Right ventricle myocardium inferior (tissue), 1 donor: Measurements from ENCODE around the gene NKX1-1. TPM values are rescaled to one million over a fixed set of nuclear protein-coding genes. Genes with fewer than 3 reads are reported as not detected.

Experiments
- ATAC-seq: fragments of 200-7000 bp; cut with Tn5 transposase; one replicate; pipeline ENCODE4 v1.9.1; 2020; ENCODE audit warnings: mild to moderate bottlenecking, moderate library complexity
- DNase-seq: peaks from one replicate; pipeline ENCODE4 v3.0.0; 2021; ENCODE audit errors: missing footprints
- intact Hi-C: fragments of 100-400 bp; cut with DNase I; formaldehyde crosslinking; loops from one replicate; pipeline ENCODE4 v1.11.0; 2022
- total RNA-seq: library from RNA; stranded (reverse); fragmentation: NEBNext Ultra II Directional; extraction: Animal tissue kit (Norgen Biotek cat#: 25700); gene quantifications from one replicate; pipeline ENCODE4 v1.2.1, GENCODE V29; 2021
- donor health status: DM: no; HTN: yes; CAD: no; lungs with severe emphysema.

Gene NKX1-1
- total RNA-seq, 1 donor from 2014 or later = not detected

DNA sequence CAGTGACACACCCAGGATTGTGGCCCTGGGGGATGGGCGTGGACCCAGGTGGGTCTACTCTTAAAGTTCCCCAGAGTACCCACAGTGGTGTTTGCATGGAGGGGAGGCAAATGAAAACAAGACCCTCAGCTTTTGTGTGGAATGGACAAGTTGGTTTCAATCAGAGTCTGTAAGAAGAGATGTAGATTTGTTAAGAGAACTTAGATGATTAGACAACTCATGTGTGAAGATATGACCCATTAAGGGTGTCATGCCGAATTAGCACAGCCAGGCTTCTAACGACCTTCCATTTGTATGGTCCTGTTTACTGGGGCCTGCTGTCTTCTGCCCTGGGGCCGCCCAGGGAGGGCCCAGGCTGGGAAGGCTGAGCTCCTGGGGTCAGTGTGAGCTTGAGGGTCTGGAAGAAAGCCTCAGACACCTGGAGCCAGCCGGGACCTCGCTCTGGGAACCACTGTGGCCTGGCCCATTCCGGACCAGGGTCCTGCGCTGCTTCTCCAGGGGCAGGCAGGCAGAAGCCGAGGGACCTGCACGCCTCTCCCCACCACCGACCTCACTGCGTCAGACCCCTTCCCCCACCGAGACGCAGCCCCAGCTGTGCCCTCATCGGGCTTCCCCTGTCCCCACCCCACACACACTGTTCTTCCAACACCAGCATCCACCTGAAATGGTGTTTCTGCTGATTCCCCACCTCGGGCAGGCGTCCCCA lies 38.9 kb downstream of the NKX1-1 start:
- intact Hi-C loops = no loop called here
- DNase-seq (peak; percentile 45), ATAC-seq (no peak)

DNA sequence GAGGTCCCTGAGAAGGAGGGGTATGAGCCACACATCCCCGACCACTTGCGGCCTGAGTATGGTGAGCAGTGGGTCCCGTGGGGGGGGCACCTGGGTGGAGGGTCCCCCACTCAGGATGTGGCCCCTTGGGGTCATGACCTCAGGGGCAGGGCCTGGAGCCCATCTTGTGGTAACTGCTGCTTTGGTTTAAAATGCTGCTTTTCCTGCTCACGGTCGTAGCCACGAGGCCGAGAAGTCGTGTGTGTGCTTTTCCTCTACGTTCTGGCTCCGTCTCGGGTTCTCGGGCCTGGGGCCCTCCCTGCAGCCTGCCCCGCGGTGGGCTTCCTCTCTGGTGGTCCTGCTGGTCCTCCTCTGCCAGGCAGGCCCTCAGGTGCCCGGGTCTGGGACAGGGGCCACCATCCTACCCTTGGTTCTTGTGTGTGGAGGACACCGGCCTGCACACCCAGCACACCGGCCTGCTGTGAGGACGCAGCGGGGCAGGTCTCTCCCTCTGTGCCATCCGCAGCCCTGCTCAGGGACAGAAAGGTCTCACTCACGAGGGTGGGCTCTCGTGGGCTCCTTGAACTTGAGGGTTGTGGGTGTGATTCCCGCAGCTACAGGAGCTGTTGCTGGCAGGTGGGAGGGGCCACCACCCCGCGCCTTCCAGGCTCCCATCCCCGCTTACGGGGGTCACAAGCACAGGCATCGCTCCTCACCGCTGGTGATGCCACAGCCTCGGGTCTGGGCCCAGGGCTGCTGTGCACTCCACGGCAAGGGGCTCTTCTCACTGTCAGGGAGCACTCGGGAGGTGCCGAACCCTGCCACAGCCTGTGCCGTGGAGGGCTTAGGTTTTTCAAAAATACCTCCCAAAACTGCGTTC lies 39.6 kb downstream of the NKX1-1 start:
- intact Hi-C loops = no loop called here
- ATAC-seq (no peak), DNase-seq (peak; percentile 53)

DNA sequence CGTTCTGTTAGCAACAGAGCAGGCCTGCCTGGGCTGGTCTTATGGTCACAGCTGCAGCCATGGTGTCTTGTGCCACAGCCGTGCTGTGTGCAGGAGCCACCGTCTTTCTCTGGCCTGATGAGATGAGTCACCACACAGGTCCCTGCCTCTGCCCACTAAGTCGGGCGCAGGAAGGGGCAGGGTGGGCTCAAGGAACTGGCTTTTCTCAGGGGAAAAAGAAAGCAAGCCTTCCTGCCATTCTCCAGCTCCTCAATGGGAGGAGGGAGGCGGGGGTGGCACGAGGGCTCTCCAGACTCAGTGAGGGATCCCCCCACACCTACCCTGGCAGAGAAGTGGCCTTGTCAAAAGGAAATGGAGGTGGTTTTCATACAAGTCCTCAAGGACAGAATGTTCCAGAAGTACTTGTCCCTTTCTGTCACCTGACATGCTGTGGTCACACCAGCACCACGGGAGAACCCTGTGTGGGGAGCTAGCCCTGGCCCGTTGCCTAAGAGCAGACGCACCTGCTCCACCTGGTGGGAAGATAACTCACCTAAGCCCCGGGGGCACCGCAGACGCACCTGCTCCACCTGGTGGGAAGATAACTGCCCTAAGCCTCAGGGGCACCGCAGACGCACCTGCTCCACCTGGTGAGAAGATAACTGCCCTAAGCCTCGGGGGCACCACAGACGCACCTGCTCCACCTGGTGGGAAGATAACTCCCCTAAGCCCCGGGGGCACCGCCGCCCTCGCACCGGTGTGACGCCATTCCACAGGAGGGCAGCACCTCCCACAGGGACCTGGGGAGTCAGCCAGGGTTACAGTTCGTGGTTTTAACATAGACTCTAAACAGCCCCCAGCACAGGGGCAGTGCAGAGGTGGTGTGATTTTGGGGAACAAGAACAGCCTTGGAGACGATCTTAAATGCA lies 40.7 kb downstream of the NKX1-1 start:
- DNase-seq (peak; percentile 23), ATAC-seq (no peak)
- intact Hi-C loops = no loop called here

DNA sequence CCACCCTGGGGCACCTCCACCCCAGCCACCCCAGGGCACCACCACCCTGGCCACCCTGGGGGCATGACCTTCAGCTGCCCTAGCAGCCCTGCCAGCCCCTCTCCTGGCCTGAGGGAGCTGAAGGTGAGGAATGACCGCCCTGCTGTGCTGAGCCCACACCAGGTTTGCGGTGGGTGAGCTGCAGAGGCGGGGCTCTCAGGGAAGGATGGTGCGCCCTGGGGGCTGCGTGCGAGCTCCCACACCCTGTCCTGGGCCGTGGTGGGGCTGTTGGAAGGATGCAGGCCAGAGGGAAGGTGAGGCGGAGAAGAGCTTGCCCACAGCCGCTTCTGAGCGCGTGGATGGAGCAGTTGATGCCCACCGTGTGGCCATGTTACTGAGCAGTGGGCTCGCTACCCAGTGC lies 41.5 kb downstream of the NKX1-1 start:
- DNase-seq (peak; percentile 59), ATAC-seq (no peak)
- intact Hi-C loops = no loop called here

DNA sequence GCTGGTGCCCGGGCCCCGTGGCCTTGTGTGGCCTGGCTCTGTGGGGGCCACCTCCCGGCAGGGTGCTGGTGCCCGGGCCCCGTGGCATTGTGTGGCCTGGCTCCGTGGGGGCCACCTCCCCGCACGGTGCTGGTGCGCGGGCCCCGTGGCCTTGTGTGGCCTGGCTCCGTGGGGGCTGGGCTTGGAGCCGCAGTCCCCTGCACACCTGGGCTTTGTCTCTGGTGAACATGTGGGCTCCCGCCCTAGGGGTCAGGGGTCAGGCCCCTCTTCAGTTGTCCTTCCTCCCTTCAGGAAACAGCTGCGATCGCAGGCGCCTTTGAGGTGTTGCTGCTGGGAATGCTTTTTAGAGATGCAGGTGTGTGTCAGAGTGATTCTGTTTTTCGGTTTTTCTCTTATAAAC lies 42.0 kb downstream of the NKX1-1 start:
- ATAC-seq (no peak), DNase-seq (peak; percentile 9)
- intact Hi-C loops = no loop called here

DNA sequence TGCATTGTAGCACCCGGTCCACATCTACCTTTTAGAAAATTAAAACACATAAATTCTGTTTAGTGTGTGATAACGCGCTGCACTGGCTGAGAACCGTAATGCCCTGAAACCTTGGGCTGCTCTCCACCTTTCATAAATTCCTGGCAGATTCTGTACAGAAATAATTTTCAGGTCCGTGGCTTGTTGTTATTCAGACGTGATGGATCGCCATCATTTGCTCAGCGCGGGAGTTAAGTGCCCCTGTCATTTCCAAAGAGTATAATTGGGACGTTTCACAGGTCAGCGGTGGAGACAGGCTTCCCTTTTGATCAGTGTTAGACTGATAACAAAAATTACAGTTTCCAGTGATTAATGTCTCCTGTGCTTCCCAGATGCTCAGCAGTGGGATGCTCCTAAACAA lies 42.7 kb downstream of the NKX1-1 start:
- no peak for ATAC-seq
- intact Hi-C loops = no loop called here
- DNase-seq = peak; percentile 9

DNA sequence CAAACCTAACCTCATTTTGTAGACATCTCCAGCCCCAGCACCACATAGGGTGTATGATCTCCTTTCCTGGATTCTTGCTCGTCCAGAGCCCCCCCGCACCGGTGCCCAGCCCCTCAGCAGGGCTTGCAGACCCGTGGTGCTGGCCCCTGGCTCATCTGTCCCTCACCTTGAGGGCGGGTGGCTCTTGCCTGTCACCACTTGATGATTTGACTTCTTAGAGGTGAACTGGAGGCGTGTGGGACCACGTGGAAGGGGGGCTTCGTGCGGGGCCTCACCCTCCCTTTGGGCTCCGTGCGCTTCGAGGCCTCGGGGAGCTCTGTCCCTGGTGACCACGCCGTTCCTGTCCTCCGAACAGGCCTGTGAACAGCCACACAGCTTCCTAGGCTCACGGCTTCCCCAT lies 43.7 kb downstream of the NKX1-1 start:
- no peak for ATAC-seq
- DNase-seq = peak; percentile 49
- intact Hi-C loops = no loop called here

DNA sequence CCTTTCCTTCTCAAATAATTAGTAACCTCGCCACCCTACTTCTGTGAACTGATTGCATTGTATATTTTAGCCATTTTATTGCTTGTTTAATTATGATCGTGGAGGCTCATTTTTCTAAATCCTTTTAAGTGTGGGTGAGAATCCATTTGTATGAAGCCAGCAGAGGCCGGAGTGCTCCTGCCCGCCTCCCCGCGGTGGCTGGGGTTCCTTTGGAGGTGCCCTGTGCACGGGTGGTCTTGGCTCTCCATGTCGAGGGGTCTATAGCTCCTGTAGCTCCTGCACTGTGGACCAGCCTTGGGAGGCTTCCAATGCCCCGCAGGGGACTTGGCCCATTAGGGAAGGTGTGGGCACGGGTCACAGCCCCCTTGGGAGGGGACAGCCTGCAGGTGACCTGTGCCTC lies 44.2 kb downstream of the NKX1-1 start:
- DNase-seq (no peak), ATAC-seq (no peak)
- intact Hi-C loops = no loop called here

DNA sequence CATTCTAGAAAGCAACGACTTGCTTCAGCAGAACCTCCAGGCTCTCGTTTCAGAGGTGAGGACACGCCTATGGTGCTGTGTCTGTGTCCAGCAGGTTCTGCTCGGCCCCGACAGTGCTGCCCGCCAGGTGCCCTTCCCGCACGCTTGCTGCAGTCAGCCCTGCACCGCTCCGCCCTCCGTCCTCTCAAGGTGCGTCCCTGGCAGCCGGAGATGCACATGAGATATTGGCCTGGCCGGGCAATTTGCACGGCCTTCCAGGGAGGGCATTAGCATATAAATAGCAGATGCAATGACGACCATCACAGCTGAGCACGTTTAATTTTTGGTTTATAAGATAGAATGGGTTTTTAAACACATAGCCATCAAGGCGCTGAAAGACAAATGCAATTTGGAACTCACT lies 44.8 kb downstream of the NKX1-1 start:
- intact Hi-C loops = no loop called here
- peak; percentile 50 for DNase-seq
- no peak for ATAC-seq

DNA sequence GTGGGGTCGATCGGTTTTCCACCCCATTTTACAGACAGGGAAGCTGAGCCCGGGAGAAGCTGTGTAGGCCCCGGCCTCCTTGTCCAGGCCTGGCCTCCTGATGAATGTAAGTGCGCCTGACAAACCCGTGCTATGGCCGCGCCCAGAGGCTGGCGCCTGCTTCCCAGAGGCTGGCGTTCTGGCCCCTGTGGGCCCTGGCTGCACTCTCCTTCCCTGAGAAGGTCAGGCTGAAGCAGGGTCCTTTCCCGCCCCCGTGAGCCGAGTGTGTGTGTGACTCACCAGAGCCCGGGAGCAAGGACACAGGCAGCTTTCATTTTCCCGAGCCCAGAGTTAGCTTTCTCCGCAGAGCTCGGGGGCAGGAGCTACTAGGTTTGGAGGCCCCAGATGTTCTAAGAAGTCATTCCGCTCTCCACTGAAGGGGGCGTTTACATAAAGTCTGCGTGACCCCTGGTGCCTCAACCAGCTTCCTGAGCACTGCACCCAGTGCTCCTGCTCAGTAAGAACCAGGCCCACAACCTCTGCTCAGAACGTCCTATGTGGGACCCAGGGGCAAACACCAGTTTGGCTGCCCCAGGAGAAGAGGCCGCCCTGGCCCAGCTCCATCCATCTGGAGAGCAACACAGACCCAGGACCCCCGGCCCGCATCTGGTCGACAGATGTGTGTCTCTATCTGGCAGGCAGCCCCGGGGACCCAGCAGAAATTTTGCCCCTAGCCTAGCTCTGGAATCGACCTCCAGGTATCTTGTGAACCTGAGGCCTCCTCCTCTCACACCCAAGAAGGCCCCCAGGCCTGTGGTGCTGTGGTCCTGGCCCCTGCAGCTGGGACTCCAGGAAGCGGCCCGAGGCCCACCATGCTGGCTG lies 45.6 kb downstream of the NKX1-1 start:
- peak; percentile 64 for DNase-seq
- ATAC-seq = no peak
- intact Hi-C loops = no loop called here

DNA sequence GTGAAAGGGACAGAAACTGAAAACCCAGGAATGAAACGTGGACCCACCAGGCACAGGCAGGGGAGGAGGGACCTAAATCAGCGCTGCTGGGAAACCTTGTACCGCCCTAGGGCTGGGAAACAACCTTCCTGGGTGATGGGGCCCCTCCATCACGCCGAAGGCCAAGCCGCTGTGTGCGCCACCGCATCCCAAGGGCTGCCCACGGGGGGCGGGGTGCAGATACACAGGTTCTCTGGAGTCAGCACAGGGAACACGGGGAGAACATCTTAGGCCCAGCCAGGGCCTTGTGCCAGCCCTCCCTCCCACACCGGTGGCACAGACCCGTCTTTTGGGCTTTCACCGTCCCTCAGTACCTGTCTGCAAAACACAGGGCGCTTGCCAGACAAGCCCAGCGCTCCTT lies 46.3 kb downstream of the NKX1-1 start:
- ATAC-seq (no peak), DNase-seq (peak; percentile 40)
- intact Hi-C loops = loop anchor here (2.0 kb wide), 1 partner anchor 153 kb away; no protein-coding TSS in a partner anchor

DNA sequence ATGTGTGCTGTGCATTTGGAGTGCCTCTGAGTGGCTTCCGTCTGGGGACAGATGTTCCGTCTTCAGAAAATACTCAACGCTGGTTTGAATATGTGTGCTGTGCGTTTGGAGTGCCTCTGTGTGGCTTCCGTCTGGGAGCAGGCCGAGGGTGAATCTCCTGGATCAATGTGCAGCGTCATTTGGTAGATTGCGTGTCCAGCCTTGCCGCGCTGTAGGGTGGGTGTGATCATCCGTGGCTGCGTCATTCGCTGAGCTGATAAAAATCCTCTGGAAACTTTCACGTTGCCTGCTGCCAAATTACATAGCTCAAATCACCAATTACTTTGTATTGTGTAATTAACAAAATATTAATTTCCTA lies 47.1 kb downstream of the NKX1-1 start:
- intact Hi-C loops = loop anchor here (2.0 kb wide), 1 partner anchor 154 kb away; no protein-coding TSS in a partner anchor
- ATAC-seq (no peak), DNase-seq (peak; percentile 18)

DNA sequence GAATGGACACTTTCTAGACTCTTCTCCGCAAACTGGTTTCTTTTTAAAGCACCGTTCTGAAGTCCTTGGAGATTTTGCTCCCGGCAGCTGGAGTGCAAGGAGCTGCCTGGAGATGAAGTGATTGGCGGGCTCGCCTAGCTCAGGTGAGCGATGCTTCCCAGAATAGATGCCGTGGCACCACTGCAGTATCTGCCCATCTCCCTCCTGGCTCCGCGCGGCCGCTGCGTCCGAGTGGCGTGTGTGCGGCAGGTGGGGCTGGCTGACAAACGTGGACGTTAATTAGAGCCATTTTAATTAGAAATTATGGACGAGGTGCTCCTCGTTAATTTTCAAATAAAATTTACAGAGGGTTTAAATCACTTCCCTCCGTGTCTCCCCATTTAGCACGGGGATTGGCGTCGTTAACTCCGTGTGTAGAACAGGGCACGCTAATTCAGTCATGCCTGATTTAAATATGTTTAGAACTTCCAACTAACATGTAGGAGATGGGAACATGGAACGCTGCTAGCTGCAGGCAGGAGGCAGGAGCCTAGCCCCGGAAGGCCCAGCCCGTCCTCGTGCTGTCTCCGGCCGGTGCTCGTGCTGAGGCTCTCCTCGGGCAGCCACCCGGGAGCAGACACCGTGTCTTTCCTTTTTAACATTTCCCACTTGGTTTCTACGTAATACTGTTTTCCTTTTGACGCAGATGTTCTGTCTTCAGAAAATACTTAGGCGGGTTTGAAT lies 47.7 kb downstream of the NKX1-1 start:
- ATAC-seq (no peak), DNase-seq (peak; percentile 54)
- intact Hi-C loops = loop anchor here (2.0 kb wide), 1 partner anchor 154 kb away; no protein-coding TSS in a partner anchor

DNA sequence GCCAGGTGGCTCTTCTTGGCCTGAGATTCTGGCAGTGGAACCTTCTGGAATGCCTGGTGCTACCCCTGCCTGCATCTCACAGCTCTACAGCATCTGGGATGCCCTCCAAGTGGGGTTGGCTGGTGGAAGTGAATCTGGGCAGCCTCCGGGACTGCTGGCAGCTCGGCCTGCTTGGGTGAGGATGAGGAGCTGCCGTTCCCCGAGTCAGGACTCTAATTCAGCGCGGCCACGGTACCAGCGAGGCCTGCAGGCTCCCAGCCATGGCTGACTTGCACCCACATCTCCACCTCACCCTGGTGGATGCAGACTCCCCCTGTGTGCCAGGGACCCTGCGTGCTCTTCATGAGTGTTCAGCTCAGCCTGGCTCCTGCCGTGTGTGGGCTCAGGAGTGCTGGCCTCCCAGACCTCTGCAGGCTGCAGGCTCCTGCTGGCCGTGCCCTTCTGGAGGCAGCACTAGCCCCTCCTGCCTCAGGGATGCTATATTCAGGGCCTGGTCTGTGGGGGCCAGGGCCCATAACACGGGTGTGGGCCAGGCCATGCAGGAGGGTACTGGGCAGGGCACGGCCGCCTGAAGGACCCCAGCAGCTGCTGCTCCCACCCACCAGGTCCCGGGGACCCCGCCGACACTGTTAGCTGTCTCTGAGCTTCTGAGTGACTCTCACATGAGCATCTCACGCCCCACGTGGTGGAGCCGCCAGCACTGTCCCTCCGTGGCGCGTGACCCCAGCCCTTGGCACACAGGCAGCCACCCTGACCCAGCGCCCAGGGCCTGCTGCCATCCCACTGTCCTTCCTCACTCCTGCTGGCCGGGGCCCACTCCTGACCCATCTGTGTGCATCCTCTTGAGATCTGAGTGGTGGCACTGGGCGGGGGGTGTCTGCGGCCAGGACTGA lies 48.6 kb downstream of the NKX1-1 start:
- intact Hi-C loops = loop anchor here (2.0 kb wide), 2 partner anchors 155 to 271 kb away; no protein-coding TSS in a partner anchor
- ATAC-seq (peak; percentile 49), DNase-seq (peak; percentile 58)

DNA sequence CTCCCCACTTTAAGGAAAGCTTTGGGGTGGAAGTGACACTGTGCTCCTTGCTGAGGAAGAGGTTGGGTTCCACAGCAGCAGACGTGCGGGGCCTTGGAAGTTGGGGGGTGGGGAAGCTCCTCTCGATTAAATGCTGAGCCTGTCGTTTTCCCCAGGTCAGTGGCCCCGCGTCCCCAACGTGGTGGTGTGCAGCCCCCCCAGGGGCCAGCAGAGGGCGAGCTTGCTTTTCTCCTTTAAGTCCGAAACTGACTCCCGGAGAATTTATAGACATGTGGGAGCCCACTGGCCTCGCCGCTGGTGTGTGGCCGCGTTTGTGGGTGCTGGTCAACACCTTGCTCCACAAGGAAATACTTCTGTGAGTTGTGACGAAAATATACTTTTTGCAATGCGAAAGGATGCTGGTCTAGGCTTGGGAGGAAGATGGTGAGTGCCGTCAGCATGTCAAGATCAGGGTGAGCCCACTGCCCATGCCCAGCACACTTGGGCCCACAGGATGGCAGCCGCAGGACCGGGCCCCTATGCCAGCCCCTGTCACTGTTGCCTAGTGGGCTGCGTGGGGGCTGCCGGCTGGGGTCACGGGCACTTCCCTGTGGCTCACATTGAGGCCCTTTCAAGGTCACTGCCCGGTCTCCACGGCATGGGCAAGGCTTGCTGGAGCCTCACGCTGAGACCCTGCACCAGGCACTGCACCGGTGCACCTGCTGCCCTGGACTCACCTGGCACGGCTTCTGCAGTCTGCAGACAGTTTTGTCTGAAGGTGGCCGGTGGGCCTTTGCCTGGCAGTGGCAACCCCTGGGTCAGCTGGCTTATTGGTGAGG lies 49.9 kb downstream of the NKX1-1 start:
- intact Hi-C loops = loop anchor here (2.0 kb wide), 1 partner anchor 272 kb away; no protein-coding TSS in a partner anchor
- DNase-seq = peak; percentile 85
- peak; percentile 35 for ATAC-seq

DNA sequence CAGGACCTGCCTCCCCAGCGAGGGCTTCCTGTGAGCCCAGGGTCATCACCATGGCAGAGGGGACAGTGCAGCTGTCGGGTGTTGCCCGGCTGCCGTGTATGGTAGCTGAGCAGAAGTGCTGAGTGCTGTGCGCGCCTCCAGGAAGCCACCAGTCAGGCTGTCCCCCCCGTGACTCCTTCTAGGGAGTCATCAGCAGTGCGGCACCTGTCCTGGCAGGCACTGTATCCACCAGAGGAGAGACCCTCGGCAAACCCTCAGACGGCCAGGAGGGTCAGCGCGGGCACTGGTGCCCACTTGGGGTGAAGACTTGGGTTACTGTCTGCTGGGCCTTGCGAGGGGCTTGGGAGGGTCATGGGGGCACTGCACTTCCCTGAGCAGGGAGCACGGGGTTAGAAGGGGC lies 50.9 kb downstream of the NKX1-1 start:
- ATAC-seq (no peak), DNase-seq (peak; percentile 22)
- intact Hi-C loops = no loop called here
